Natural killer cell treated with Interleukin-12 subunit alpha and Interleukin-12 subunit beta and Interleukin-15 and Interleukin-18, amount 100 ng/mL, for 72 hours (primary cell): ENCODE measurements around the gene PDIA2. TPM values are rescaled to one million over a fixed set of nuclear protein-coding genes. Genes with fewer than 3 reads are reported as not detected.
"Not testable (repeated sequence)": the region's sequence is repeated elsewhere in the genome, so short reads cannot be mapped to it uniquely, and the experiment has no call there.

ENCODE experiments used
- ATAC-seq, 2 donors: fragments of 150-1000 bp; cut with Tn5 transposase in 1 of 2; sonication (Bioruptor Pico), chemical (Tn5 transposase) in 1 of 2; 2 replicates each; pipeline ENCODE4 v1.10.0; 2021
- DNase-seq: peaks from one replicate; pipeline ENCODE4 v3.0.0; 2022; ENCODE audit warnings: low spot score
- H3K27ac Mint-ChIP-seq, 2 donors: 1 replicate in 1 of 2; 2 replicates in 1 of 2; pipeline ENCODE4 v1.8.0; 2022; ENCODE audit warnings: mixed read lengths in 2 of 2, mild to moderate bottlenecking in 1 of 2, moderate library complexity in 1 of 2
- H3K27me3 Mint-ChIP-seq, 2 donors: 1 replicate in 1 of 2; 2 replicates in 1 of 2; pipeline ENCODE4 v1.8.0; 2022; ENCODE audit warnings: mixed read lengths in 2 of 2
- H3K36me3 Mint-ChIP-seq: one replicate; pipeline ENCODE4 v1.8.0; 2022; ENCODE audit warnings: mixed read lengths
- H3K4me1 Mint-ChIP-seq, 2 donors: 1 replicate in 1 of 2; 2 replicates in 1 of 2; pipeline ENCODE4 v1.8.0; 2022; ENCODE audit warnings: low read depth in 2 of 2, mixed read lengths in 2 of 2, mild to moderate bottlenecking in 1 of 2
- H3K4me3 Mint-ChIP-seq: one replicate; pipeline ENCODE4 v1.8.0; 2022; ENCODE audit warnings: mixed read lengths
- H3K9me3 Mint-ChIP-seq: 2 replicates; pipeline ENCODE4 v1.8.0; 2022; ENCODE audit warnings: mixed read lengths
- total RNA-seq, 2 donors: library from RNA; stranded (reverse); gene quantifications; one replicate each; pipeline ENCODE4 v1.2.3, GENCODE V29; 2022

PDIA2 gene
- total RNA-seq, 2 donors from 2014 or later: not detected

DNA sequence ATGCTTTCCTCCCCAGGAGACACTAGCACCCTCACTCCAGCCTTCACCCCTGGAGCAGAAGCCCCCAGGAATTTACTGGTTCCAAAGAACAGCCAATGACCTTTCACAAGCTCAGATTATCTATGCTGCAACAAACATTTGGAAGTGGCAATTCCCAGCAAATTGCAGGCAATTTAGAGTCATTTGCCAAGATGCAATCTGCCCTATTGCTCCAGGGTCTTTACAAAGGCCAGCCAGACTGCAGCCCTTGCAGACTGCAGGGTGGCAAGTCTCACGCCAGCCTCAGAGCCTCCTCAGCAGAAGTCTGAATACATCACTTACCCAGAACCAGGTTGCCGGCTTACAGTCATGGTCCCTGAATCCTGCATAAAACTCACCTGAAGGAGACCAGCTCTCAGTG, 47.8 kb downstream of the PDIA2 start:
- H3K36me3 Mint-ChIP-seq: no peaks in the 10 kb centered on the region
- peaks cover 53% of the 10 kb centered on the region in 2 donors for H3K4me1 Mint-ChIP-seq
- H3K9me3 Mint-ChIP-seq: no peaks in the 10 kb centered on the region
- peak overlapping the region in 1 of 2 donors; percentile 62 for H3K27ac Mint-ChIP-seq
- no peaks in the 10 kb centered on the region for H3K27me3 Mint-ChIP-seq
- ATAC-seq: no peak
- no peak overlapping the region for H3K4me3 Mint-ChIP-seq
- no peak for DNase-seq

GRCh38 chr16:331181-331814, 48.3 kb downstream of the PDIA2 start:
- Mint-ChIP-seq H3K27ac (peak overlapping the region in 1 of 2 donors; percentile 62), H3K4me3 (peak overlapping the region; percentile 32), H3K4me1 (peaks cover 55 to 57% of the 10 kb centered on the region in 2 donors)
- ATAC-seq, H3K9me3 Mint-ChIP-seq, H3K27me3 Mint-ChIP-seq, DNase-seq, H3K36me3 Mint-ChIP-seq: not testable (repeated sequence)

GRCh38 chr16:333406-334094, 50.6 kb downstream of the PDIA2 start:
- Mint-ChIP-seq H3K4me1 (peaks cover 54 to 59% of the 10 kb centered on the region in 2 donors), H3K27me3 (no peaks in the 10 kb centered on the region), H3K4me3 (no peak overlapping the region), H3K9me3 (no peaks in the 10 kb centered on the region), H3K36me3 (no peaks in the 10 kb centered on the region), H3K27ac (no peak overlapping the region)
- DNase-seq (no peak), ATAC-seq (no peak)

DNA sequence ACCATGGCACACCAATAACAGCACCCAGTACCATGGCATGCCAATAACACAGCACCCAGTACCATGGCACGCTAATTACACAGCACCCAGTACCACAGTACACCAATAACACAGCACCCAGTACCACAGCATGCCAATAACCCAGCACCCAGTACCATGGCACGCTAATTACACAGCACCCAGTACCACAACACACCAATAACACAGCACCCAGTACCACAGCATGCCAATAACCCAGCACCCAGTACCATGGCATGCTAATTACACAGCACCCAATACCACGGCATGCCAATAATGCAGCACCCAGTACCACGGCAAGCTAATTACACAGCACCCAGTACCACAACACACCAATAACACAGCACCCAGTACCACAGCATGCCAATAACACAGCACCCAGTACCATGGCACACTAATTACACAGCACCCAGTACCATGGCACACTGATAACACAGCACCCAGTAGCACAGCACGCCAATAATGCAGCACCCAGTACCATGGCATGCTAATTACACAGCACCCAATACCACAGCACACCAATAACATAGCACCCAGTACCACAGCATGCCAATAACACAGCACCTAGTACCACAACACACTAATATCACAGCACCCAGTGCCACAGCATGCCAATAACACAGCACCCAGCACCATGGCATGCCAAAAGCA, 51.3 kb downstream of the PDIA2 start:
- not testable (repeated sequence) for H3K9me3 Mint-ChIP-seq, ATAC-seq, DNase-seq, H3K27me3 Mint-ChIP-seq, H3K36me3 Mint-ChIP-seq, H3K4me3 Mint-ChIP-seq, H3K27ac Mint-ChIP-seq
- peaks cover 57 to 63% of the 10 kb centered on the region in 2 donors for H3K4me1 Mint-ChIP-seq

- not testable (repeated sequence) for H3K27me3 Mint-ChIP-seq, DNase-seq, H3K36me3 Mint-ChIP-seq, H3K9me3 Mint-ChIP-seq, ATAC-seq
- Mint-ChIP-seq H3K27ac (peak overlapping the region; percentile 7 to 38), H3K4me3 (peak overlapping the region; percentile 26), H3K4me1 (peaks cover 60 to 67% of the 10 kb centered on the region in 2 donors)
These were observed 52.1 kb downstream of the PDIA2 start for GRCh38 chr16:334861-335632.

- H3K4me1 Mint-ChIP-seq: peaks cover 57 to 58% of the 10 kb centered on the region in 2 donors
- no peaks in the 10 kb centered on the region for H3K27me3 Mint-ChIP-seq
- H3K4me3 Mint-ChIP-seq: peak overlapping the region; percentile 28
- DNase-seq (no peak), ATAC-seq (no peak)
- no peaks in the 10 kb centered on the region for H3K9me3 Mint-ChIP-seq
- H3K36me3 Mint-ChIP-seq: no peaks in the 10 kb centered on the region
- H3K27ac Mint-ChIP-seq: peak overlapping the region; percentile 7 to 38
These were observed 53.3 kb downstream of the PDIA2 start for GRCh38 chr16:336269-336668.

Other genes starting within 250 kb of the PDIA2 start
- gene POLR3K, start 229.6 kb upstream of the PDIA2 start, total RNA-seq: 10 to 100 TPM; 39.8 to 84.7 TPM
- 10 to 100 TPM; 35.6 to 39.8 TPM for gene SNRNP25, start 229.3 kb upstream of the PDIA2 start, total RNA-seq
- gene RHBDF1, start 210.5 kb upstream of the PDIA2 start, total RNA-seq: 1 to 10 TPM in 1 of 2 donors, under 1 TPM in 1; 0.84 to 2.5 TPM
- 10 to 100 TPM; 39.9 to 43.8 TPM for gene MPG, start 204.9 kb upstream of the PDIA2 start, total RNA-seq
- 10 to 100 TPM; 33.3 to 68.5 TPM for gene NPRL3, start 144.5 kb upstream of the PDIA2 start, total RNA-seq
- gene HBZ, start 130.5 kb upstream of the PDIA2 start, total RNA-seq: not detected
- gene HBM, start 117.2 kb upstream of the PDIA2 start, total RNA-seq: not detected
- gene HBA2, start 110.3 kb upstream of the PDIA2 start, total RNA-seq: not detected
- gene HBA1, start 106.5 kb upstream of the PDIA2 start, total RNA-seq: 1 to 10 TPM in 1 of 2 donors, not detected in 1; 4.6 TPM
- gene HBQ1, start 102.7 kb upstream of the PDIA2 start, total RNA-seq: not detected
- gene LUC7L, start 53.7 kb upstream of the PDIA2 start, total RNA-seq: 100 to 1,000 TPM in 1 of 2 donors, 10 to 100 TPM in 1; 54.2 to 115 TPM
- gene FAM234A, start 48.3 kb upstream of the PDIA2 start, total RNA-seq: 10 to 100 TPM; 10.5 to 13.0 TPM
- not detected for gene RGS11, start 7.2 kb upstream of the PDIA2 start, total RNA-seq
- gene ARHGDIG, start 2.6 kb upstream of the PDIA2 start, total RNA-seq: not detected
- gene AXIN1, start 69.6 kb downstream of the PDIA2 start, total RNA-seq: 10 to 100 TPM; 20.1 to 29.1 TPM
- 10 to 100 TPM; 80.6 to 98.6 TPM for gene MRPL28, start 87.4 kb downstream of the PDIA2 start, total RNA-seq
- 10 to 100 TPM; 39.4 to 46.8 TPM for gene PGAP6, start 98.8 kb downstream of the PDIA2 start, total RNA-seq
- 1 to 10 TPM; 2.7 to 9.1 TPM for gene NME4, start 114.0 kb downstream of the PDIA2 start, total RNA-seq
- 10 to 100 TPM in 1 of 2 donors, 1 to 10 TPM in 1; 4.5 to 28.6 TPM for gene DECR2, start 118.7 kb downstream of the PDIA2 start, total RNA-seq
- gene RAB11FIP3, start 142.5 kb downstream of the PDIA2 start, total RNA-seq: 10 to 100 TPM; 21.9 to 53.4 TPM
- gene CAPN15, start 244.5 kb downstream of the PDIA2 start, total RNA-seq: 100 to 1,000 TPM; 139 to 201 TPM